Fibroblast of mammary gland (primary cell): Measurements from ENCODE around the gene ALPP.
A peak's percentile ranks its signal among the peaks of the same experiment; 100 is the strongest.
"Not testable (repeated sequence)": the region's sequence is repeated elsewhere in the genome, so short reads cannot be mapped to it uniquely, and the experiment has no call there.

Experiments used
- DNase-seq: peaks from one replicate; pipeline ENCODE4 v3.0.0-alpha.2; 2010; ENCODE audit warnings: low read depth
- H3K4me3 ChIP-seq: 2 replicates; pipeline ENCODE4 v1.5.1; 2011; ENCODE audit warnings: low read depth, mild to moderate bottlenecking, low read length, moderate library complexity; ENCODE audit not compliant: control insufficient read depth
- TF ChIP-seq, protein P1 (sequence below): conservative IDR thresholded peaks from 2 replicates; pipeline ENCODE4 v1.5.1; 2011; ENCODE audit warnings: low read depth, low read length, inconsistent platforms; ENCODE audit not compliant: control insufficient read depth, insufficient read depth

ALPP gene

DNA sequence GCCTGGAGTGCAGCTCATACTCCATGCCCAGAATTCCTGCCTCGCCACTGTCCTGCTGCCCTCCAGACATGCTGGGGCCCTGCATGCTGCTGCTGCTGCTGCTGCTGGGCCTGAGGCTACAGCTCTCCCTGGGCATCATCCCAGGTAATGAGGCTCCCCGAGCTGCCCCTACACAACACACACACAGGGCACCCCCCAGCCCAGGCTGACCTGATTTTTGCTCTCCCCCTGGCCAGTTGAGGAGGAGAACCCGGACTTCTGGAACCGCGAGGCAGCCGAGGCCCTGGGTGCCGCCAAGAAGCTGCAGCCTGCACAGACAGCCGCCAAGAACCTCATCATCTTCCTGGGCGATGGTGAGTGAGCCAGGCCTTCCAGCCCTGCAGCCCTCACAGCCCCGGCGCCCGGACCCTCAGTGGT, at the start of gene ALPP:
ALPP (plus strand) TSS at position 17 of the 417 bp plus-strand sequence; CDS start at position 69, 52 bp downstream.
- H3K4me3 ChIP-seq, DNase-seq: not testable (repeated sequence)

DNA sequence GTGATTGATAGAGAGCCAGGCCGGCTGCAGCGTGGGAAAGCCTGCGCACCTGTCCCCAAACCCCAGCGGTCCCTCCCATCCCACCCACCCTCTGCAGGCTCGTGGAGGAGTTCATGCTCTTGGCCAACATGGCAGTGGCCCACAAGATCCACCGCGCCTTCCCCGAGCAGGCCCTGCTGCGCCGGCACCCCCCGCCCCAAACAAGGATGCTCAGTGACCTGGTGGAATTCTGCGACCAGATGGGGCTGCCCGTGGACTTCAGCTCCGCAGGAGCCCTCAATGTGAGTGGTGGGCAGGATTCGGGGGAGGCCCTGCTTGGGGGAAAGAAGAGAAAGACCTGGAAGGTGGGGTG, 48.9 kb upstream of the ALPP start:
- TF ChIP-seq, protein P1, sequence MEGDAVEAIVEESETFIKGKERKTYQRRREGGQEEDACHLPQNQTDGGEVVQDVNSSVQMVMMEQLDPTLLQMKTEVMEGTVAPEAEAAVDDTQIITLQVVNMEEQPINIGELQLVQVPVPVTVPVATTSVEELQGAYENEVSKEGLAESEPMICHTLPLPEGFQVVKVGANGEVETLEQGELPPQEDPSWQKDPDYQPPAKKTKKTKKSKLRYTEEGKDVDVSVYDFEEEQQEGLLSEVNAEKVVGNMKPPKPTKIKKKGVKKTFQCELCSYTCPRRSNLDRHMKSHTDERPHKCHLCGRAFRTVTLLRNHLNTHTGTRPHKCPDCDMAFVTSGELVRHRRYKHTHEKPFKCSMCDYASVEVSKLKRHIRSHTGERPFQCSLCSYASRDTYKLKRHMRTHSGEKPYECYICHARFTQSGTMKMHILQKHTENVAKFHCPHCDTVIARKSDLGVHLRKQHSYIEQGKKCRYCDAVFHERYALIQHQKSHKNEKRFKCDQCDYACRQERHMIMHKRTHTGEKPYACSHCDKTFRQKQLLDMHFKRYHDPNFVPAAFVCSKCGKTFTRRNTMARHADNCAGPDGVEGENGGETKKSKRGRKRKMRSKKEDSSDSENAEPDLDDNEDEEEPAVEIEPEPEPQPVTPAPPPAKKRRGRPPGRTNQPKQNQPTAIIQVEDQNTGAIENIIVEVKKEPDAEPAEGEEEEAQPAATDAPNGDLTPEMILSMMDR = no peak
- no peak for DNase-seq
- no peak overlapping the region for H3K4me3 ChIP-seq

DNA sequence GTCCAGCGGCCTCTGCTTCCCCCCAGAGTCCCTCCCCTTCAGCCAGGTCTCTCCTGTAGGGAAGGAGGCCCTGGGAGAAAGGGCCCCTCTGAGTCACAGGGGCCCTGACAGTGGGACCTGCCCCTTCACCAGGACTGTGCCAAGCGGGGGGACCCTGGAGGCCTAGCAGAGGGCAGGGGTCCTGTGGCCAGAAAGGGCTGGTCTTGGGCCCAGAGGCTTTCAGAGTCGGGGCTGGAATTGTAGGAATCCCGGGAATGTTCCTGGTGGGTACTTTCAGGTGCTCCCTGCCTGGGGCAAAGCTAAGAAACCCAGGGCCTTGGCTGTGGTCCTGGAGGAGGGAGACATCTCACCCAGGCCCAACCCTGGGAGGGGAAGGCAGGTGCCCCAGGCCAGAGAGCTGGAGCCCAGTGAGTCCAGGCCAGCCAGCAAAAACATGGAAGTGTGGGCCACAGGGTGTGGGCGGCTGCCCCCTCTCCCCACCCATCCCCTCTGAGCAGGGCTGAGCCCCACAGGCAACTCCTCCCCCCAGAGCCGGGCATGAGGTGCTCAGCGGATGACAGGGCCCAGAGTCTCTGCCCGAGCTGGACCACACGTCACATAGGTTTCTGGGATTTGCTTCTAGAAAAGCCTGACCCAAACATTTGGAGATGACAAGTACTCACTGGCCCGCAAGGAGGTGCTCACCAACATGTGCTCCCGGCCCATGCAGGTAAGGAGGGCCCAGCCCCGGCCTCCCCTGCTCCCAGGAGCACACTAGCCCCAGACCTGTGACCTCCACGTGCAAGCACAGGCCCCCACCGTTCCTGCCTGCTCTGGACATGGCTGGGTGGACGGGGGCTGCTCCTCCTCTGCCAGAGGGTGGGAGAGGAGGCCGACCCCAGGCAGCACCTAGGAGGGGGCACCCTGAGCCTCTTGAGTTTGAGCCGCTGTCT, 48.2 kb upstream of the ALPP start:
- TF ChIP-seq, protein P1 = no peak
- no peak overlapping the region for H3K4me3 ChIP-seq
- no peak for DNase-seq

DNA sequence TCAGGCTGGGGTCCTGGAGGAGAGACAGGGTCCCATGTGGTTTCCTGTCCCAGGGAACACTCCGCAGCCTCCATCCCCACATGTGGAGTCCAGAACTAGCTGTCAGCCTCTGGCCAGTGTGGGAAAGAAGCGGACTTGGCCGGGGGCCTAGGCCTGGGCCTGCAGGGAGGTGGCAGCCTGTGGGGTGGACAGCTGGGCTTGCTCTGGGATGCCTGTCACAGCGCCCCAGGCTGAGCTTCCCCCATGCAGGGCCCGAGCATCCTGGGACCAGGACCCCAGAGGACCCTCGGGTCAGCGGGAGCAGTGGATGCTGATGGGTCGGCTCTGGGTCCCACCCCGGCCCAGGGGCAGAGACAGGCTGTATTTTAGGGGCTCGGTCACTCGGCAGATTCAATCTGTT, 47.5 kb upstream of the ALPP start:
- not testable (repeated sequence) for DNase-seq, H3K4me3 ChIP-seq

DNA sequence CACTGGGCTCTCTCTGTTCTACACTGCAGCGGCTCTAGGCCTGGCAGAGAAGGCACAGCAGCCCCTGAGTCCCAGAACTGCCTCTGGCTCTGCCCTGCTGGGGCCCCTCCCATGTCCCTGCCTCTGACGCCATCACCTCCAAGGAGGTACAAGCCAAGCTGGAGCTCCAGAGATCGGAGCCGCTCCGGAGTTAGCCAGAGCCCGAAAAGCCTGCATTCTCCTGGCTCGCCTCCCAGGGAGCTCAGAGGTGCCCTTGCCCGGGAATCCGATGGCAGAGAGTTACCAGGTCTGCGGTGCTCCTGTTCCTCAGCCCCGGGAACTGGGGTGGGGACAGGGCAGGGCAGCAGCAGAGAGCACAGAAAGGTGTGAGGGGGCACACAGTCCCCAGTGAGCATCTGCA, 46.9 kb upstream of the ALPP start:
- DNase-seq, H3K4me3 ChIP-seq: not testable (repeated sequence)

DNA sequence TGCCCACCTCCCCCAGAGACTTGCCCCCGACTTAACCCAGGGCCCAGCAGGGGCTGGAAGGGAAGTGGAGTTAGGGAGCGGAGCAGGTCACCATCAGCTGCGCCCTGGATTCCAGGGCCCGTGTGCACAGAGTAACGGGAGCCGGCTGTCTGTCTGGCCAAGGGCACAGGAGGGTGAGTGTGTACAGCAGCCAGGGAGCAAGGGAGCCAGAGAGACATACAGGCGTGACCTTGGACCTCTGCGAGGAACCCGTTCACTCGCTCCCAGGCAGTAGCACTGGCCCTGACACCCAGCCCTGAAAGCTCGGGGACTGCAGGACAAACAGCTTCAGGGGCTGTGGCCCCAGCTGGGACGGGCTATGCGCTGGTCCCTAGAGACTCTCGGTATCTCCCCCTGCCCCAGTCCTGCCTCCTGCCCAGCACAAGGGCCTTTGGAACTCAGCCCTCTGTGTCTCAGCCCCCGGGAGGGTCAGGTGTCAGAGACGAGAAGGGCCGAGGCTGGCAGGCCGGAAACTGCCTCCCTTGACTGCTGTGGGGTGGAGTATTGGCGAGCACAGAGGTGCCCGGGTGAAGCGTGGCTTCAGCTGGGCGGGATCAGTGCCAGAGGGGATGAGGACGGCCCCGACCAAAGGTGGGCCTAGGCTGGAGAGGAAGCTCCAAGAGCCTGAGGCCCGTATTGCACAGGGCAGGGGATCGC, 46.2 kb upstream of the ALPP start:
- DNase-seq, H3K4me3 ChIP-seq: not testable (repeated sequence)

DNA sequence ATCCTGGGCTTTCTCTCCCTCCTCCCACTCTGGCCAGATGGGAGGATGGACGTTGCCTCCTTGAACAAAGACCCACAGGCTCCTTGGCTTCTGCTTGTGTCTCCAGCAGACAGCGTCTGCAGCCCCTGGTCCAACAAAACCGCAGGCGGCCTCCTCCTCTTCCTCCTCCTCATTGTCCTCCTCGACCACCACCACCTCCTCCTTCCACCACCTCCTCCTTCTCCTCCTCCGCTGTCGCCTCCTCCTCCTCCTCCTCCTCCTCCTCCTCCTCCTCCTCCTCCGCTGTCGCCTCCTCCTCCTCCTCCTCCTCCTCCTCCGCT, 45.7 kb upstream of the ALPP start:
- H3K4me3 ChIP-seq = no peak overlapping the region
- TF ChIP-seq, protein P1 = no peak
- DNase-seq = no peak

DNA sequence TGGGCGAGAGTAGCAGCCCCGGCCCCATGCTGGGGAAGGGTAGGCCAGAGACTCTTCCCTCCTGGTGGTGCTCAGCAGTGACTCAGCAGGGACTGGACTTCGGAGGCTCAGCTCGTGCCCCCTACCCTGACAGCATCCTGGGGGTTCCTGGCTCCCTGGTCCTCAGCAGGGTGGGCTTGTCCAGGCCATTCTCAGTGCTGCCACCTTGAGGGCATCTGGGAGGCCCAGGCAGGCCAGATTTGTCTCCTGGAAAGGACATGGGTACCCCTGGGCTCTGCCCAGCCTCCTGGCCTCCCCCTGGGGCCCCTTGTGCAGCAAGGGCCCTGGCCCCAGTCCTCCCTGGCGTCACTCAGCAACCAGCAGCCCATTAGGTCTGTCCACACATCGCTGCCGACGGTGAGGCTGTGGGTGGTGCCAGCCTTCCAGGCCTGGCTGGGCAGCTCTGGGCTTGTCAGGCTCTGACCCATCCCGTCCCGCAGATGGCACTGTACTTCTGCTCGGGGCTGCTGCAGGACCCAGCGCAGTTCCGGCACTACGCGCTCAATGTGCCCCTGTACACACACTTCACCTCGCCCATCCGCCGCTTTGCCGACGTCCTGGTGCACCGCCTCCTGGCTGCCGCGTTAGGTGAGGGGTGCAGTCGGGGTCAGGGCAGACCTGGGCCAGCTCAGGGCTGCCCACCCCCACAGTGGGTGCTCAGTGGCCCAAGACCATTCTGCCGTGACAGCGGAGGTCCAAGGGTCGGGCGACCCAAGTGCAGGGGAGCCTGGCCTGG, 45.0 kb upstream of the ALPP start:
- H3K4me3 ChIP-seq = no peak overlapping the region
- TF ChIP-seq, protein P1 = peak; percentile 50
- no peak for DNase-seq

DNA sequence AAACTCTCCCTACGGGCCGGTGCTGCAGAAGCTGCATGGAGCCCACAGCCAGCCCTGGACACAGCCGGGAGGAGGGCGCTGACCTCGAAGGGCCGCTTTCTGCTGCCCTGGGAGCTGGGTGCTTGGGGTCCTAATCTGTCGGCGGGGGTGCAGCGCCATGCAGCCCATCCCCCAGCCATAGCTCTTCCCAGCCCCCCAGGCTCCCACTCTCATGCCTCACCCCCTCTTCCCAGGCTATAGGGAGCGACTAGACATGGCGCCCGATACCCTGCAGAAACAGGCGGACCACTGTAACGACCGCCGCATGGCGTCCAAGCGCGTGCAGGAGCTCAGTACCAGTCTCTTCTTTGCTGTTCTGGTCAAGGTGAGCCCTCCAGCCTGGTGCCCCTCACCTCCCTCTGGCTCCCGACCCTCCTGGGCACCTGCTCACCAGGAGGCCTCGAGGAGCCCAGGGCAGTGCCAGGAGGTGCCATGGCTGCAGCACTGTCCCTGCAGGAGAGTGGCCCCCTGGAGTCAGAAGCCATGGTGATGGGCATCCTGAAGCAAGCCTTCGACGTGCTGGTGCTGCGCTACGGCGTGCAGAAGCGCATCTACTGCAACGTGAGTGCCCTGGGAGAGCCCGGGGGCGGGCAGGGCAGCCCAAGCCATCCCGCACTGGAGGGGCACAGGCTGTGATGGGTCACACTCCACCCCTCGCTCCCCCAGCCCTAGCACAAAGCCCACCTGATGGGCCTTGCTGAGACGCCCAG, 44.2 kb upstream of the ALPP start:
- DNase-seq, H3K4me3 ChIP-seq: not testable (repeated sequence)

DNA sequence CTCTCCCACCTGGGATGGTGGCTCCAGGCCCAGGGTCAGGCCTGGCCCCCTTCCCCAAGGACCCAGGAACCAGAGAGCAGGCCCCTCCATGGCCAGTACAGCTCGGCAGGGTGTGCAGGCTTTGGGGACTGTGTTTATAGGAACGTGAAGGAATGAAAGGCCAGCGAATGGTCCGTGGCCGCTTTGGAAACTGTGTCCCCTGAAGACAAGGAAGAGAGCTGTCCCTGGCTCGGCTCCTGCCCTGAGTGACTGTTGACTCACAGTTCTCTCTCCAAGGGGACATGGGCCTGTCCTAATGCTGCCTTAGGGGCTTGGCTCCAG, 43.7 kb upstream of the ALPP start:
- not testable (repeated sequence) for DNase-seq, H3K4me3 ChIP-seq

DNA sequence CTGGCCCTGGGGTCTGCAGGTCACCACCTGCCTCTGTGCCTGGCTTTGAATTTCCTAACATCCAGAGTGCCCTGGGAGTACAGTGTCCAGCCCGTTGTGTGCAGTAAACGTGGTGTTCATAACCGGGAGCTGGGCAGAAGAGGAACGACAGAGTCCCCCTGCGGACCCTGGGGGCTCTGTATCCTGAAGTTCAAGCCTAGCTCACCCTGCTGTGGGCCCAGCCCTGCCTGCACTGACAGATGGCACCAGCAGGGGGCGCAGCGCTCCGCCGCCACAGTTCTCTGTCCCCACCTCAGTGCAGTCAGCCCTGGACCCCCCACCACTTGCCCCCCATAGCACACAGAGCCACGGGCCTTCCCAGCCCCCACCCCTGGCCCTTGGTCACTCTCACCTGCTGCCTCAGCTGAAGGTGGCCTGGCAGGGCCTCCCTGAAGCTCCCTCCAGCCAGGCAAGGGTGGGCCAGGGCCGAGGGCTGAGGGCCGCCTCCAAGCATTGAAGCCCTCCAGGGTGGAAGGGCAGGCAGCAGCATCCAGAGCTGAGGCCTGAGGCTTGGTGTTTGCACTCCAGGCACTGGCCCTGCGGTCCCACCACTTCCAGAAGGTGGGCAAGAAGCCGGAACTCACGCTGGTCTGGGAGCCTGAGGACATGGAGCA, 43.2 kb upstream of the ALPP start:
- not testable (repeated sequence) for H3K4me3 ChIP-seq, DNase-seq
